ENCODE measurements around the gene CACNA1I. TPM values are rescaled to one million over a fixed set of nuclear protein-coding genes. Genes with fewer than 3 reads are reported as not detected.

The CACNA1I gene
- total and polyA plus RNA-seq, 2 experiments from 2014 or later, result 0.42 to 2.4 TPM

DNA sequence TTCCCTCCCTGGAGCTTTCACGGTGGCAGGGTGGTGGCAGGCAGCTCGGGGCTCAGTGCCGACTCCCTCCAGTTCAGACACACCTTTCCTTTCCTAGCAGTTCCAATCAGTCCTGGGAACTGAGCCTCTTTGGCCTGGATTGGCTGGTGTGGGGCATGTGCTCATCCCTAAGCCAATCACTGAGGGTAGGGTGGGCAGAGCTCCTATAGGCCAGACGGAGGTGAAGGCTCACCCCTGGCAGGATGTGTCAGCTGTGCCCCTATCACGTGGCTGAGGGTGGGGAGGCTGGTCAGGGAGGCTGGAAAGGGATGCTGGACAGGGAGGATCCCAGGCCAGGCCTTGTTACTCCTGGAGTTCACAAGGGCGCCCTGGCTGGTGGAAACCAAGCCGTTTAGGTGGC, 40.2 kb downstream of the CACNA1I start:
- Histone ChIP-seq H3K27ac (ENCODE audit: low read depth) (no peak overlapping the region), H4K20me1 (replicated peaks; ENCODE audit: insufficient read depth) (no peaks in the 10 kb centered on the region), H3K4me3 (no peak overlapping the region), H3K9me2 (ENCODE audit: insufficient read depth) (no peaks in the 10 kb centered on the region), H3K4me1 (ENCODE audit: insufficient read depth) (0 out of 2 replicates have a peak, but pooled peaks cover 8% of the 10 kb centered on the region), H3K4me2 (no peak overlapping the region), H3F3A (replicated peaks; ENCODE audit: low read depth) (no peaks in the 10 kb centered on the region), H3K79me2 (replicated peaks; ENCODE audit: insufficient read depth) (no peaks in the 10 kb centered on the region), H2AFZ (no peak overlapping the region), H3K27me3 (ENCODE audit: insufficient read depth) (no peaks in the 10 kb centered on the region), H3K36me3 (ENCODE audit: insufficient read depth) (no peaks in the 10 kb centered on the region)
- Mint-ChIP-seq H3K27me3 (ENCODE audit: insufficient read depth, low read depth, poor library complexity) (peaks cover 7% of the 10 kb centered on the region), H3K4me1 (peaks cover 10% of the 10 kb centered on the region), H3K4me3 (no peak overlapping the region), H3K36me3 (ENCODE audit: low read depth) (no peaks in the 10 kb centered on the region; the same call in 2 of the 3 replicates), H3K9me3 (peaks cover 10% of the 10 kb centered on the region), H3K27ac (no peak overlapping the region)
- no peak for ATAC-seq
- no peak for TF ChIP-seq EZH2phosphoT487 (IDR thresholded peaks at IDR 0.05; ENCODE audit: unreplicated experiment)
- TF ChIP-seq, protein P1, sequence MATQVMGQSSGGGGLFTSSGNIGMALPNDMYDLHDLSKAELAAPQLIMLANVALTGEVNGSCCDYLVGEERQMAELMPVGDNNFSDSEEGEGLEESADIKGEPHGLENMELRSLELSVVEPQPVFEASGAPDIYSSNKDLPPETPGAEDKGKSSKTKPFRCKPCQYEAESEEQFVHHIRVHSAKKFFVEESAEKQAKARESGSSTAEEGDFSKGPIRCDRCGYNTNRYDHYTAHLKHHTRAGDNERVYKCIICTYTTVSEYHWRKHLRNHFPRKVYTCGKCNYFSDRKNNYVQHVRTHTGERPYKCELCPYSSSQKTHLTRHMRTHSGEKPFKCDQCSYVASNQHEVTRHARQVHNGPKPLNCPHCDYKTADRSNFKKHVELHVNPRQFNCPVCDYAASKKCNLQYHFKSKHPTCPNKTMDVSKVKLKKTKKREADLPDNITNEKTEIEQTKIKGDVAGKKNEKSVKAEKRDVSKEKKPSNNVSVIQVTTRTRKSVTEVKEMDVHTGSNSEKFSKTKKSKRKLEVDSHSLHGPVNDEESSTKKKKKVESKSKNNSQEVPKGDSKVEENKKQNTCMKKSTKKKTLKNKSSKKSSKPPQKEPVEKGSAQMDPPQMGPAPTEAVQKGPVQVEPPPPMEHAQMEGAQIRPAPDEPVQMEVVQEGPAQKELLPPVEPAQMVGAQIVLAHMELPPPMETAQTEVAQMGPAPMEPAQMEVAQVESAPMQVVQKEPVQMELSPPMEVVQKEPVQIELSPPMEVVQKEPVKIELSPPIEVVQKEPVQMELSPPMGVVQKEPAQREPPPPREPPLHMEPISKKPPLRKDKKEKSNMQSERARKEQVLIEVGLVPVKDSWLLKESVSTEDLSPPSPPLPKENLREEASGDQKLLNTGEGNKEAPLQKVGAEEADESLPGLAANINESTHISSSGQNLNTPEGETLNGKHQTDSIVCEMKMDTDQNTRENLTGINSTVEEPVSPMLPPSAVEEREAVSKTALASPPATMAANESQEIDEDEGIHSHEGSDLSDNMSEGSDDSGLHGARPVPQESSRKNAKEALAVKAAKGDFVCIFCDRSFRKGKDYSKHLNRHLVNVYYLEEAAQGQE (IDR thresholded peaks at IDR 0.05; ENCODE audit: unreplicated experiment), result no peak
- no peak for TF ChIP-seq ZNF114 (CRISPR knock-in tag; IDR thresholded peaks at IDR 0.05)
- no peak for TF ChIP-seq POLR2AphosphoS5 (IDR thresholded peaks at IDR 0.05; ENCODE audit: low read depth)
- no peak for TF ChIP-seq ZNF331 (CRISPR knock-in tag; IDR thresholded peaks at IDR 0.05; ENCODE audit: low read depth)
- TF ChIP-seq STAT1 (IDR thresholded peaks at IDR 0.05; ENCODE audit: unreplicated experiment), result no peak
- TF ChIP-seq, protein P2, sequence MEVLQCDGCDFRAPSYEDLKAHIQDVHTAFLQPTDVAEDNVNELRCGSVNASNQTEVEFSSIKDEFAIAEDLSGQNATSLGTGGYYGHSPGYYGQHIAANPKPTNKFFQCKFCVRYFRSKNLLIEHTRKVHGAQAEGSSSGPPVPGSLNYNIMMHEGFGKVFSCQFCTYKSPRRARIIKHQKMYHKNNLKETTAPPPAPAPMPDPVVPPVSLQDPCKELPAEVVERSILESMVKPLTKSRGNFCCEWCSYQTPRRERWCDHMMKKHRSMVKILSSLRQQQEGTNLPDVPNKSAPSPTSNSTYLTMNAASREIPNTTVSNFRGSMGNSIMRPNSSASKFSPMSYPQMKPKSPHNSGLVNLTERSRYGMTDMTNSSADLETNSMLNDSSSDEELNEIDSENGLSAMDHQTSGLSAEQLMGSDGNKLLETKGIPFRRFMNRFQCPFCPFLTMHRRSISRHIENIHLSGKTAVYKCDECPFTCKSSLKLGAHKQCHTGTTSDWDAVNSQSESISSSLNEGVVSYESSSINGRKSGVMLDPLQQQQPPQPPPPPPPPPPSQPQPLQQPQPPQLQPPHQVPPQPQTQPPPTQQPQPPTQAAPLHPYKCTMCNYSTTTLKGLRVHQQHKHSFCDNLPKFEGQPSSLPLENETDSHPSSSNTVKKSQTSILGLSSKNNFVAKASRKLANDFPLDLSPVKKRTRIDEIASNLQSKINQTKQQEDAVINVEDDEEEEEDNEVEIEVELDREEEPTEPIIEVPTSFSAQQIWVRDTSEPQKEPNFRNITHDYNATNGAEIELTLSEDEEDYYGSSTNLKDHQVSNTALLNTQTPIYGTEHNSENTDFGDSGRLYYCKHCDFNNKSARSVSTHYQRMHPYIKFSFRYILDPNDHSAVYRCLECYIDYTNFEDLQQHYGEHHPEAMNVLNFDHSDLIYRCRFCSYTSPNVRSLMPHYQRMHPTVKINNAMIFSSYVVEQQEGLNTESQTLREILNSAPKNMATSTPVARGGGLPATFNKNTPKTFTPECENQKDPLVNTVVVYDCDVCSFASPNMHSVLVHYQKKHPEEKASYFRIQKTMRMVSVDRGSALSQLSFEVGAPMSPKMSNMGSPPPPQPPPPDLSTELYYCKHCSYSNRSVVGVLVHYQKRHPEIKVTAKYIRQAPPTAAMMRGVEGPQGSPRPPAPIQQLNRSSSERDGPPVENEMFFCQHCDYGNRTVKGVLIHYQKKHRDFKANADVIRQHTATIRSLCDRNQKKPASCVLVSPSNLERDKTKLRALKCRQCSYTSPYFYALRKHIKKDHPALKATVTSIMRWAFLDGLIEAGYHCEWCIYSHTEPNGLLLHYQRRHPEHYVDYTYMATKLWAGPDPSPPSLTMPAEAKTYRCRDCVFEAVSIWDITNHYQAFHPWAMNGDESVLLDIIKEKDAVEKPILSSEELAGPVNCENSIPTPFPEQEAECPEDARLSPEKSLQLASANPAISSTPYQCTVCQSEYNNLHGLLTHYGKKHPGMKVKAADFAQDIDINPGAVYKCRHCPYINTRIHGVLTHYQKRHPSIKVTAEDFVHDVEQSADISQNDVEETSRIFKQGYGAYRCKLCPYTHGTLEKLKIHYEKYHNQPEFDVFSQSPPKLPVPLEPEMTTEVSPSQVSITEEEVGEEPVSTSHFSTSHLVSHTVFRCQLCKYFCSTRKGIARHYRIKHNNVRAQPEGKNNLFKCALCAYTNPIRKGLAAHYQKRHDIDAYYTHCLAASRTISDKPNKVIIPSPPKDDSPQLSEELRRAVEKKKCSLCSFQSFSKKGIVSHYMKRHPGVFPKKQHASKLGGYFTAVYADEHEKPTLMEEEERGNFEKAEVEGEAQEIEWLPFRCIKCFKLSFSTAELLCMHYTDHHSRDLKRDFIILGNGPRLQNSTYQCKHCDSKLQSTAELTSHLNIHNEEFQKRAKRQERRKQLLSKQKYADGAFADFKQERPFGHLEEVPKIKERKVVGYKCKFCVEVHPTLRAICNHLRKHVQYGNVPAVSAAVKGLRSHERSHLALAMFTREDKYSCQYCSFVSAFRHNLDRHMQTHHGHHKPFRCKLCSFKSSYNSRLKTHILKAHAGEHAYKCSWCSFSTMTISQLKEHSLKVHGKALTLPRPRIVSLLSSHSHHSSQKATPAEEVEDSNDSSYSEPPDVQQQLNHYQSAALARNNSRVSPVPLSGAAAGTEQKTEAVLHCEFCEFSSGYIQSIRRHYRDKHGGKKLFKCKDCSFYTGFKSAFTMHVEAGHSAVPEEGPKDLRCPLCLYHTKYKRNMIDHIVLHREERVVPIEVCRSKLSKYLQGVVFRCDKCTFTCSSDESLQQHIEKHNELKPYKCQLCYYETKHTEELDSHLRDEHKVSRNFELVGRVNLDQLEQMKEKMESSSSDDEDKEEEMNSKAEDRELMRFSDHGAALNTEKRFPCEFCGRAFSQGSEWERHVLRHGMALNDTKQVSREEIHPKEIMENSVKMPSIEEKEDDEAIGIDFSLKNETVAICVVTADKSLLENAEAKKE (CRISPR knock-in tag; IDR thresholded peaks at IDR 0.05), result no peak
- TF ChIP-seq, protein P3, sequence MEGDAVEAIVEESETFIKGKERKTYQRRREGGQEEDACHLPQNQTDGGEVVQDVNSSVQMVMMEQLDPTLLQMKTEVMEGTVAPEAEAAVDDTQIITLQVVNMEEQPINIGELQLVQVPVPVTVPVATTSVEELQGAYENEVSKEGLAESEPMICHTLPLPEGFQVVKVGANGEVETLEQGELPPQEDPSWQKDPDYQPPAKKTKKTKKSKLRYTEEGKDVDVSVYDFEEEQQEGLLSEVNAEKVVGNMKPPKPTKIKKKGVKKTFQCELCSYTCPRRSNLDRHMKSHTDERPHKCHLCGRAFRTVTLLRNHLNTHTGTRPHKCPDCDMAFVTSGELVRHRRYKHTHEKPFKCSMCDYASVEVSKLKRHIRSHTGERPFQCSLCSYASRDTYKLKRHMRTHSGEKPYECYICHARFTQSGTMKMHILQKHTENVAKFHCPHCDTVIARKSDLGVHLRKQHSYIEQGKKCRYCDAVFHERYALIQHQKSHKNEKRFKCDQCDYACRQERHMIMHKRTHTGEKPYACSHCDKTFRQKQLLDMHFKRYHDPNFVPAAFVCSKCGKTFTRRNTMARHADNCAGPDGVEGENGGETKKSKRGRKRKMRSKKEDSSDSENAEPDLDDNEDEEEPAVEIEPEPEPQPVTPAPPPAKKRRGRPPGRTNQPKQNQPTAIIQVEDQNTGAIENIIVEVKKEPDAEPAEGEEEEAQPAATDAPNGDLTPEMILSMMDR (conservative IDR thresholded peaks at IDR 0.05; ENCODE audit: low read depth in 2 of 2), result no peak
- no peak for TF ChIP-seq EZH2 (IDR thresholded peaks at IDR 0.05; ENCODE audit: low read depth, unreplicated experiment)
- TF ChIP-seq JUNB (IDR thresholded peaks at IDR 0.05; ENCODE audit: unreplicated experiment), result no peak
- TF ChIP-seq, protein P4, sequence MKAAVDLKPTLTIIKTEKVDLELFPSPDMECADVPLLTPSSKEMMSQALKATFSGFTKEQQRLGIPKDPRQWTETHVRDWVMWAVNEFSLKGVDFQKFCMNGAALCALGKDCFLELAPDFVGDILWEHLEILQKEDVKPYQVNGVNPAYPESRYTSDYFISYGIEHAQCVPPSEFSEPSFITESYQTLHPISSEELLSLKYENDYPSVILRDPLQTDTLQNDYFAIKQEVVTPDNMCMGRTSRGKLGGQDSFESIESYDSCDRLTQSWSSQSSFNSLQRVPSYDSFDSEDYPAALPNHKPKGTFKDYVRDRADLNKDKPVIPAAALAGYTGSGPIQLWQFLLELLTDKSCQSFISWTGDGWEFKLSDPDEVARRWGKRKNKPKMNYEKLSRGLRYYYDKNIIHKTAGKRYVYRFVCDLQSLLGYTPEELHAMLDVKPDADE (IDR thresholded peaks at IDR 0.05), result no peak
- no peak for TF ChIP-seq CREB1 (CRISPR knock-in tag; IDR thresholded peaks at IDR 0.05; ENCODE audit: low read depth)
- no peak for TF ChIP-seq NANOG (IDR thresholded peaks at IDR 0.05; ENCODE audit: borderline replicate concordance)
- no peak for DNase-seq (ENCODE audit: low spot score)

All from GM23338 (cell line).